Keratinocyte (primary cell): ENCODE measurements around the gene C2orf72. TPM values are rescaled to one million over a fixed set of nuclear protein-coding genes. Genes with fewer than 3 reads are reported as not detected.
"Not testable (repeated sequence)": the region's sequence is repeated elsewhere in the genome, so short reads cannot be mapped to it uniquely, and the experiment has no call there.

Experiments used
- DNase-seq: peaks from one replicate; pipeline ENCODE4 v3.0.0-alpha.2; 2011; ENCODE audit warnings: low read depth, missing footprints, low spot score
- FAIRE-seq: peaks from 2 replicates; lab custom pipeline; 2011; peaks lifted over from hg19 to GRCh38; lab: Jason Lieb, UNC
- H2AFZ ChIP-seq: 2 replicates; pipeline ENCODE4 v1.6.0; 2012; ENCODE audit warnings: low read length, control low read depth, inconsistent platforms; ENCODE audit not compliant: control insufficient read depth
- H3K27ac ChIP-seq: 2 replicates; pipeline ENCODE4 v1.5.1; 2011; ENCODE audit warnings: low read length; ENCODE audit not compliant: control insufficient read depth, insufficient read depth
- H3K27me3 ChIP-seq: 3 replicates; pipeline ENCODE4 v1.6.0; 2011; ENCODE audit warnings: low read length; ENCODE audit not compliant: control insufficient read depth, insufficient read depth; ENCODE audit errors: extremely low read depth
- H3K36me3 ChIP-seq, 2 experiments: 2 replicates in 1 of 2; 3 replicates in 1 of 2; pipeline ENCODE4 v1.5.1; 2011; ENCODE audit warnings: low read length in 2 of 2, mild to moderate bottlenecking in 1 of 2; ENCODE audit not compliant: control insufficient read depth in 2 of 2, insufficient read depth in 2 of 2; ENCODE audit errors: extremely low read depth in 1 of 2
- H3K4me1 ChIP-seq: 3 replicates; pipeline ENCODE4 v1.5.1; 2011; ENCODE audit warnings: low read length; ENCODE audit not compliant: control insufficient read depth, insufficient read depth; ENCODE audit errors: extremely low read depth
- H3K4me2 ChIP-seq: 3 replicates; pipeline ENCODE4 v1.6.0; 2011; ENCODE audit warnings: low read depth, low read length; ENCODE audit not compliant: control insufficient read depth, insufficient read depth; ENCODE audit errors: extremely low read depth
- H3K4me3 ChIP-seq, 3 experiments: fragments of 200-600 bp in 1 of 3; sonication (generic) in 1 of 3; 2 replicates in 2 of 3; 3 replicates in 1 of 3; pipeline ENCODE4 v1.5.1; 2011 to 2016; ENCODE audit warnings: low read length in 3 of 3, mild to moderate bottlenecking in 3 of 3, control low read depth in 2 of 3, inconsistent platforms in 1 of 3, low read depth in 1 of 3, mixed read lengths in 1 of 3, mixed run types in 1 of 3, moderate library complexity in 1 of 3; ENCODE audit not compliant: control insufficient read depth in 2 of 3, insufficient read depth in 2 of 3; ENCODE audit errors: extremely low read depth in 1 of 3
- H3K79me2 ChIP-seq: 2 replicates; pipeline ENCODE4 v1.6.0; 2012; ENCODE audit warnings: low read length; ENCODE audit not compliant: control insufficient read depth, insufficient read depth
- H3K9ac ChIP-seq: 3 replicates; pipeline ENCODE4 v1.6.0; 2011; ENCODE audit warnings: low read length; ENCODE audit not compliant: control insufficient read depth, insufficient read depth; ENCODE audit errors: extremely low read depth
- H3K9me1 ChIP-seq: 3 replicates; pipeline ENCODE4 v1.6.0; 2011; ENCODE audit warnings: low read length; ENCODE audit not compliant: control insufficient read depth, insufficient read depth; ENCODE audit errors: extremely low read depth
- H3K9me3 ChIP-seq: 2 replicates; pipeline ENCODE4 v1.5.1; 2012; ENCODE audit warnings: low read depth, low read length; ENCODE audit not compliant: control insufficient read depth
- H4K20me1 ChIP-seq: 3 replicates; pipeline ENCODE4 v1.6.0; 2011; ENCODE audit warnings: low read length; ENCODE audit not compliant: control insufficient read depth, insufficient read depth; ENCODE audit errors: extremely low read depth
- CTCF ChIP-seq, 3 experiments: IDR thresholded peaks in 1 of 3; conservative IDR thresholded peaks in 1 of 3; optimal IDR thresholded peaks in 1 of 3; 2 replicates in 2 of 3; 3 replicates in 1 of 3; pipeline versions ENCODE3 to v1.5.1; 2011; ENCODE audit warnings: low read length in 3 of 3, mild to moderate bottlenecking in 3 of 3, moderate library complexity in 2 of 3, control low read depth in 1 of 3, inconsistent platforms in 1 of 3; ENCODE audit not compliant: insufficient read depth in 2 of 3; ENCODE audit errors: extremely low read depth in 1 of 3
- EZH2 ChIP-seq: IDR thresholded peaks from one replicate; pipeline ENCODE4 v1.6.1; 2012; ENCODE audit warnings: inconsistent platforms, mild to moderate bottlenecking, low read length, moderate library complexity
- dilution Hi-C: fragments of 300-500 bp; cut with MboI; formaldehyde crosslinking; loops from one replicate; pipeline ENCODE4 v1.7.0; 2020; ENCODE audit warnings: low sequenced_read_pairs; ENCODE audit not compliant: extremely low pct_ligation_motif_present
- polyA plus RNA-seq, 5 experiments: library from polyadenylated mRNA; depleted of rRNA in 3 of 5; stranded (reverse) in 3 of 5; stranded (forward) in 1 of 5; unstranded in 1 of 5; fragments of >200 nt; gene quantifications; 1 replicate in 1 of 5; 2 replicates in 3 of 5; 3 replicates in 1 of 5; pipeline versions ENCODE4 v1.2.1 to v1.2.3, GENCODE V29; 2011 to 2012; ENCODE audit warnings: missing spikeins in 2 of 5, low read depth in 1 of 5, low replicate concordance in 1 of 5

Gene C2orf72
- polyA plus RNA-seq, 1 donor (not counting 4 experiments of a cell fraction or from before 2014, with no cell fraction given): not detected

DNA sequence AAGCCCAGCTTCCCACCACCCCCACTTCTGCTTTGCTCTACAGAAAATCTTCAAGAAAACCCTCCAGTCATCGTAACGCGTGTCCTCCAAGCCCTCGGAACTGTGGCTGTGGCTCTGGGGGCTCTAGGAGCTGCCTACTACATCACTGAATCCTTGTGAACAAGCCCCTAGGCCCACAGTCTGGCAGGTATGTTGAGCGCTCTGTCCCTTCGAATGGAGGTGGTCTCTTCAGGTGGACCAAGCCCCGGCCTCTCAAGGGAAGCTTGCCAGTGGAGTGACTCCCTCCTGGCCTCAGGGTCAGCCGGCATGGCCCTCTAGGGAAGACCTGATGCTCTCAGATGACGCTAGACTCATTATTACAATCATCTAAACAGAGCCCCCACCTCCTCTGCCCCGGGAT is 34.7 kb upstream of the C2orf72 start:
- no peaks in the 10 kb centered on the region for H3K79me2 ChIP-seq
- H3K27ac ChIP-seq: no peak overlapping the region
- H4K20me1 ChIP-seq: no peaks in the 10 kb centered on the region
- no peaks in the 10 kb centered on the region for H3K9me1 ChIP-seq
- H2AFZ ChIP-seq: no peak overlapping the region
- H3K9ac ChIP-seq: no peak overlapping the region
- peaks cover 31% of the 10 kb centered on the region for H3K27me3 ChIP-seq
- no peaks in the 10 kb centered on the region for H3K36me3 ChIP-seq
- TF ChIP-seq EZH2: no peak
- TF ChIP-seq CTCF (optimal IDR thresholded peaks at IDR 0.05 in 1 of 3, IDR thresholded peaks at IDR 0.05 in 1 of 3, conservative IDR thresholded peaks at IDR 0.05 in 1 of 3; ENCODE audit: extremely low read depth in 1 of 3, insufficient read depth in 2 of 3, low read length in 3 of 3): no peak
- no peak overlapping the region for H3K4me2 ChIP-seq
- H3K9me3 ChIP-seq: peaks cover 2% of the 10 kb centered on the region
- FAIRE-seq (no peak), DNase-seq (no peak)
- no peak overlapping the region for H3K4me3 ChIP-seq
- H3K4me1 ChIP-seq: no peaks in the 10 kb centered on the region
- dilution Hi-C loops: no loop called here

DNA sequence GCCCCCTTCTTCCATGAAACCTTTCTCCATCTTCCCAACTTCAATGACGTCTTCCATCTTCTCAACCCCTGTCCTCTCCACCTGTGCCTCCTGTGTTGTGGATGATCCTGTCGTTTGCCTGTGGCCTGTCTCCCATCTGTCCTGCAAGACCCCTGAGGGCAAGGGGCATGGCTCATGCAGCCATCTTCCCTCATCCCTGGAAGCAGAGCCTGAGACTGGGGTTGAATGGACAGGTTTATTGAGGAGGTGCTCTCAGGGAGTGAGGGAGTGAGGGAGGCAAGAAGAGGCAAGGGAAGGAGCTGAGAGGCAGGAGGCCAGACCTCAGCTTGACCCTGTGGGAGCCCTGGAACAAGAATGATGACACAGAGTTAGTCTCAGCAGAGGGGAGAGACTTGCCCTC is 34.1 kb upstream of the C2orf72 start:
- Histone ChIP-seq H3K9ac (no peak overlapping the region), H4K20me1 (no peaks in the 10 kb centered on the region), H3K9me1 (no peaks in the 10 kb centered on the region), H3K9me3 (peaks cover 2% of the 10 kb centered on the region), H2AFZ (no peak overlapping the region), H3K27ac (no peak overlapping the region), H3K79me2 (no peaks in the 10 kb centered on the region), H3K27me3 (peaks cover 31% of the 10 kb centered on the region), H3K4me1 (no peaks in the 10 kb centered on the region), H3K4me2 (no peak overlapping the region), H3K36me3 (no peaks in the 10 kb centered on the region), H3K4me3 (no peak overlapping the region)
- FAIRE-seq (no peak), DNase-seq (no peak)
- dilution Hi-C loops: no loop called here
- TF ChIP-seq CTCF (optimal IDR thresholded peaks at IDR 0.05 in 1 of 3, IDR thresholded peaks at IDR 0.05 in 1 of 3, conservative IDR thresholded peaks at IDR 0.05 in 1 of 3; ENCODE audit: extremely low read depth in 1 of 3, insufficient read depth in 2 of 3, low read length in 3 of 3) (no peak), EZH2 (no peak)

GRCh38 chr2:231004930-231005329 is 32.4 kb upstream of the C2orf72 start:
- H4K20me1 ChIP-seq, H3K9me1 ChIP-seq, FAIRE-seq, DNase-seq, H3K27ac ChIP-seq, H3K79me2 ChIP-seq, H2AFZ ChIP-seq, dilution Hi-C loops, H3K36me3 ChIP-seq, H3K4me1 ChIP-seq, H3K4me3 ChIP-seq, H3K9me3 ChIP-seq, H3K4me2 ChIP-seq, H3K9ac ChIP-seq: not testable (repeated sequence)
- H3K27me3 ChIP-seq: peaks cover 36% of the 10 kb centered on the region
